ENCODE measurements around the gene CDC42BPG. TPM values are rescaled to one million over a fixed set of nuclear protein-coding genes. Genes with fewer than 3 reads are reported as not detected.

The CDC42BPG gene
- total RNA-seq, 1 donor from 2014 or later: 0.62 TPM

- DNase-seq (ENCODE audit: low read depth): no peak
Measured at GRCh38 chr11:64793271-64794160, 50.9 kb downstream of the CDC42BPG start.

GRCh38 chr11:64792482-64792881 is 52.0 kb downstream of the CDC42BPG start:
- no peak for DNase-seq (ENCODE audit: low read depth)

GRCh38 chr11:64791781-64792291 is 52.6 kb downstream of the CDC42BPG start:
- no peak for DNase-seq (ENCODE audit: low read depth)

- DNase-seq (ENCODE audit: low read depth): no peak
Measured at GRCh38 chr11:64790205-64791095, 54.0 kb downstream of the CDC42BPG start.

- no peak for DNase-seq (ENCODE audit: low read depth)
Measured at GRCh38 chr11:64789331-64790204, 54.9 kb downstream of the CDC42BPG start.

GRCh38 chr11:64788321-64789215 is 55.9 kb downstream of the CDC42BPG start:
- no peak for DNase-seq (ENCODE audit: low read depth)

- DNase-seq (ENCODE audit: low read depth): peak; percentile 56
Measured at GRCh38 chr11:64787526-64788320, 56.7 kb downstream of the CDC42BPG start.

- no peak for DNase-seq (ENCODE audit: low read depth)
Measured at GRCh38 chr11:64786308-64786707, 58.1 kb downstream of the CDC42BPG start.

- DNase-seq (ENCODE audit: low read depth): no peak
Measured at GRCh38 chr11:64784813-64785581, 59.5 kb downstream of the CDC42BPG start.

GRCh38 chr11:64778473-64779298 is 65.8 kb downstream of the CDC42BPG start, which contains the start of gene SF1:
SF1 (minus strand) TSS chr11:64778542; CDS start chr11:64778392, 150 bp downstream.
- DNase-seq (ENCODE audit: low read depth): peak; percentile 100

GRCh38 chr11:64778223-64778472 is 66.3 kb downstream of the CDC42BPG start:
- DNase-seq (ENCODE audit: low read depth): no peak

- DNase-seq (ENCODE audit: low read depth): peak; percentile 85
Measured at GRCh38 chr11:64777449-64778222, 66.8 kb downstream of the CDC42BPG start.

- DNase-seq (ENCODE audit: low read depth): no peak
Measured at GRCh38 chr11:64776875-64777274, 67.6 kb downstream of the CDC42BPG start.

GRCh38 chr11:64776425-64776824 is 68.0 kb downstream of the CDC42BPG start:
- DNase-seq (ENCODE audit: low read depth): no peak

GRCh38 chr11:64774144-64774543 is 70.3 kb downstream of the CDC42BPG start:
- DNase-seq (ENCODE audit: low read depth): no peak

All from myocyte (in vitro differentiated cells).